NCI-H187 (cell line): ENCODE data around the gene SRGAP1.

ENCODE experiments used
- DNase-seq, 2 experiments: peaks; one replicate each; lab custom pipeline; 2025; lab: John Stamatoyannopoulos, UW

Gene SRGAP1

GRCh38 chr12:63937378-63938316 lies 93.1 kb downstream of the SRGAP1 start:
- DNase-seq: no peak

- no peak for DNase-seq
Observed at GRCh38 chr12:63940310-63941005, 96.0 kb downstream of the SRGAP1 start.

- DNase-seq: no peak
Observed at GRCh38 chr12:63941166-63941800, 96.8 kb downstream of the SRGAP1 start.

- DNase-seq: no peak
Observed at GRCh38 chr12:63941879-63942278, 97.4 kb downstream of the SRGAP1 start.

- no peak for DNase-seq
Observed at GRCh38 chr12:63942464-63943241, 98.2 kb downstream of the SRGAP1 start.

GRCh38 chr12:63944034-63944579 lies 99.6 kb downstream of the SRGAP1 start:
- DNase-seq: no peak

- no peak for DNase-seq
Observed at GRCh38 chr12:63944586-63945228, 100.2 kb downstream of the SRGAP1 start.

GRCh38 chr12:63945777-63946176 lies 101.3 kb downstream of the SRGAP1 start:
- DNase-seq: no peak

GRCh38 chr12:63948211-63948610 lies 103.7 kb downstream of the SRGAP1 start:
- no peak for DNase-seq

GRCh38 chr12:63949902-63950301 lies 105.4 kb downstream of the SRGAP1 start:
- no peak for DNase-seq

- no peak for DNase-seq
Observed at GRCh38 chr12:63952995-63953394, 108.5 kb downstream of the SRGAP1 start.

GRCh38 chr12:63955831-63956666 lies 111.5 kb downstream of the SRGAP1 start:
- DNase-seq: no peak

- DNase-seq: no peak
Observed at GRCh38 chr12:63957496-63957895, 113.0 kb downstream of the SRGAP1 start.

- no peak for DNase-seq
Observed at GRCh38 chr12:63958876-63959580, 114.5 kb downstream of the SRGAP1 start.

GRCh38 chr12:63961048-63961447 lies 116.5 kb downstream of the SRGAP1 start:
- DNase-seq: no peak

- no peak for DNase-seq
Observed at GRCh38 chr12:63961543-63961942, 117.0 kb downstream of the SRGAP1 start.

- no peak for DNase-seq
Observed at GRCh38 chr12:63963868-63964267, 119.4 kb downstream of the SRGAP1 start.

GRCh38 chr12:63964301-63964700 lies 119.8 kb downstream of the SRGAP1 start:
- no peak for DNase-seq

GRCh38 chr12:63965936-63966605 lies 121.6 kb downstream of the SRGAP1 start:
- DNase-seq: no peak
